HG02938 (cell line): ENCODE measurements around the gene FES.
"Not testable (repeated sequence)": the region's sequence is repeated elsewhere in the genome, so short reads cannot be mapped to it uniquely, and the experiment has no call there.

ENCODE experiments used
- ATAC-seq: cut with Tn5 transposase; IDR thresholded peaks from one replicate; pipeline ENCODE4 v1.9.1; 2021; ENCODE audit warnings: mild to moderate bottlenecking, moderate library complexity; ENCODE audit not compliant: unreplicated experiment

FES gene

DNA sequence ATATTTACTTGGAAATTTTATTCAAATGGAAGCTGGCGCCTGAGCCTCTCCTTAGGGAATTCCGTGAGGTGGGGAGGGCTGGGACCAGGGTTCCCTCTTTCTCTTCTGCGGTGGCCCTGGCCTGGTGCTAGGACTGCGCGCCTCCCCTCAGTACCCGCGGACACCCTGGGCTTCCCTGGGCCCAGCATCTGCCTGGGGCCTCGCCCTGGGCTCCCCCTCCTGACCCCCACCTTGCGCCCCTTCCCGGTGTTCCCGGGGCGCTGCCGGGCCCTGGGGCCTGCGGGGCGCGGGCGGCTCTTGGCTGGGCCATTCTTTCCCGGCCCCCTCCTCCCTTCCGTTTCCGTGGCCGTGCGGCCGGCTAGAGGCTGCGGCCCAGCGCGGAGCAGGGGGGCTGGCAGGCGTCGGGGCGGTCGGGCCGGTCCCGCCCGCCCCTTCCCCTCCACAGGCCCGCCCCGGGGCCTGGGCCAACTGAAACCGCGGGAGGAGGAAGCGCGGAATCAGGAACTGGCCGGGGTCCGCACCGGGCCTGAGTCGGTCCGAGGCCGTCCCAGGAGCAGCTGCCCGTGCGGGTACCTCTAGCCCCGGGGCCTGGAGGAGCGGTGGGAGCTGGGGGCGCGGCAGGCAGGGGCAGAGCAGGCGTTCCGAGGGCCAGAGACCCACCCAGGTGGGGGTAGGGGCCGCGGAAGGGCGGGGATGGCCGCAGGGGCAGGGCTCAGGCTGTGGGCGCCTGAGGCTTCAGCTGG lies at the start of gene FES:
Gene FES, plus strand, starts transcription at position 529 of the 743 bp plus-strand sequence. CDS start 542 bp downstream, outside the sequence.
- no peak for ATAC-seq

DNA sequence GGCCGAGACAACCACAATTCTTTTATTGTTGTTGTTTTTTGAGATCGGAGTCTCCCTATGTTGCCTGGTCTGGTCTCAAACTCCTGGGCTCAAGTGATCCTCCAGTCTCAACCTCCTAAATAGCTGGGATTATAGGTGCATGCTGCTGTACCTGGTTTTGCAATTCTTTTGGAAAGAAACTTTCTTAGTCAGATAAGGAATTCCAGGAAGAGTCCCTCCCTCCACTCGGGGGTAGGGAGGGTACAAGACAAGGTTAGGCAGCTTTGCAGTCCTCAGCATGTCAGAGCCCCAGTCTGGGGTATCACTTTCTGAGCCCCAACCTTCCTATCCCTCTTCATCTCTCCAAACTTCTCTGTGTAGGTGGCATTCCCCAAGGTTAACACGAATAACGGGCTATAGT lies 49.7 kb upstream of the FES start:
- no peak for ATAC-seq

DNA sequence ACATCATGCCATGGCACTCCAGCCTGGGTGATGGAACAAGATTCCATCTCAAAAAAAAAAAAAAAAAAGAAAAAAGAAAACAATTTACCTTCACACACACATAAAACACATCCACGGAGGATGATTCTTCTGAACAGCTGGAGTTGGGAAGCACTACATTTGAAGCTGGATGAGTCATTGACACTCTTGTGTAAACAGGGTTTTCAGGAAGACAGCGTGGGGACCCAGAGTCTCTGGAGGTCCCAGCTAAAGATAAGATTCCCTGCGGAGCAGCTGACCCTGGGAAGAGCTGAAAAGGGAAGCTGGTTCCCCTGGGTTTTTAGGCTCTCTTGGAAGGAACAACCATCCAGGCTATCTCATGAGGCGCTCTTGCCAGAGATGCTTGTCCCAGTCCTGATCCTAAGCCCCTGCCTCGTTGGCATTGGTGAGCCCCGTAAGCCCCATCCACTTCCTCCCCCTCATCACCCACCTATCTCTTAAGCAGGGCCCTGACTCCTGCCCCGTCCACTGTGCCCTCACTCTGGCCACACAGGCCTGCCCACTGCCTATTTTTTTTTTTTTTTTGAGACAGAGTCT lies 47.9 kb upstream of the FES start:
- no peak for ATAC-seq

DNA sequence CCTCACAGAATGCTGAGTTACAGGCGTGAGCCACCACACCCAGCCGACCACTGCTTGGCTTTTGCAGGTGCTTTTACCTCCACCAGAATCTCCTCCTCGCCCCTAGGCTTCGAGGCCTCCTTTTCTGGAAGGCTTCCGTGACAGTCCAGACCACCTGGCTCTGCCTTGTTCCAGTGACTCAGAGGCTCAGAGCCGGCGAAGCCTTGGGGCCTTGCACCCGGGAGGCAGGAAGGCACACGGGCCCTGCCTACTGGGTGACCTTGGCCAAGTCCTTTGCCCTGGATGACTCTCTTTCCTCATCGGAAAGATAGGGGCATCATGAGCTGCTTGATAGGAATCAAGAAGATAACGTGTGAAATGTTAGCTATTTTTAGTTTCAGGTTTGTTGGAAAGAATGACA lies 47.2 kb upstream of the FES start:
- ATAC-seq = no peak

DNA sequence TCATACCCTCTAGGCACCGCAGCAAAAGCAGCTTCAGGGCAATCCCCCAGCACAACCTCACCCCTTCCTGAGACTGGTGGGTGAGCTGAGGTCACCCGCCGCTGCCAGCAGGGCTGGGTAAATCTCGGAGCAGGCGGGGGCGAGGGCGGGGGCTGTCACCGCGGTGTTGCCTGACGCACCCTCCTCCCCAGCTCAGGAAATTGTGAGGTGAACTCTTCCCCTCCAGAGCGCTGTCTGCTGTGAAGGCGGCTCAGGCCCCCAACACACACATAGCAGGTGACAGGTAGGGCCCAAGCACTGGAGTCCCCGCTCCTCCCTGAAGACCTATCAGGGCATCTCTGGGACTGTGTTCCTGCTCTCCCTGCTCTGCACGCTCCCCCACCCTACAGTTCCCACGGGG lies 46.2 kb upstream of the FES start:
- ATAC-seq = no peak

DNA sequence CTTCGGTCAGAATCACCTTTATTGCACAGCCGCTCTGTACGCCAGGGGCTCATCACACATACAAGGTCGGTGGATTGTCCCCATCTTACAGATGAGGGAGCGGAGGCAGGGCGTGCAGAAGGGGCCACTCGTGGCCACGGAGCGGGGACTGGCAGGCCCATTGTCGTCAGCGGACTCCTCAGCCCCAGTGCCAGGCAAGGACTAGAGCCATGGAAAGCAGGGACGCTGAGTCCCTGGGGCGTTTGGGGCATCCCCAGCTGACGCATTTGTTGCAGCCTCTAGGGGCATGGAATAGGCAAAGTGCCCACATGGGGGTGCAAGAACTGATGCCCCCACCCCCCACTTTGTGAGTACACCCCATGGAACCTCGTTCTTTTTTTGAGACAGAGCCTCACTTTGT lies 45.8 kb upstream of the FES start:
- no peak for ATAC-seq

DNA sequence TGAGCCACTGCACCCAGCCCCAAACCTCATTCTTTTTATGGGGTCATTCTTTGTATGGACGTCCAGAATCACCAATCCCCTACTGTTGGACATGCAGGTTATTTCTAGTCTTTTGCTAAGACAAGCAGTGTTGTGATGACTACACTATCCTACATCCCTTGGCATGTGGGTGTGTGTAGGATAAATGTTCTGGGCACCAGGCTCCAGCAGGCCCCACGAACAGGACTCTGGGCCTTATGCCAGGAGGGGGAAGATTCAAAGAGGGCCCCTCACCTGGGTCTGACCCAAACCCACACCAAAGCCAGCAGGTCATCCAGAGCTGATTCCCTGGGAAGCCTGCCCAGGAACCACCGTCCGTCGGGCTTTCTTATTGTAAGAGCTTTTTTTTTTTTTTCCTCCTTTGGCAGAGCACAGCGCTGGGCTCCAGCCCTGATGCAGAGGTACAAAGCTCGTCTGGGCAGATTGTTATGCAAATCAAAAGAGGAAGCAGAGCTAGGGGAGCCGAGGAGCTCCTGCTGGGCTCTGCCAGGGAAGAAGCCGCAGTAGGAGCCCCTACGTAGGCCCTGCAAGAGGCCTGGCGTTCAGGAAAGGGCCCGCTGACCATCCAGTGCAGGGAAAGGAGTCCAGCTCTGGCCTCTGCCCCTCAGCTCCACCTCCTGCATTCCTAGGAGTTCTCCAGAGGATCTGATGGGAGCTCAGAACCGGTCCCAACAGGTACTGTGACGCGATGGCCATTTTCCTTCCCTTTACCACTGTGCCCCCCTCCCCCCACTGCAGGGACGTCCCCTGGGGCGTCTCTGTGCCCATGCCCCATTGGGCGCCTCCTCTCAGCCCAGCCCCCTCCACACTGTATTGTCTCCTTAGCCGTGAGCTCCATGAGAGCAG lies 44.9 kb upstream of the FES start:
- no peak for ATAC-seq

DNA sequence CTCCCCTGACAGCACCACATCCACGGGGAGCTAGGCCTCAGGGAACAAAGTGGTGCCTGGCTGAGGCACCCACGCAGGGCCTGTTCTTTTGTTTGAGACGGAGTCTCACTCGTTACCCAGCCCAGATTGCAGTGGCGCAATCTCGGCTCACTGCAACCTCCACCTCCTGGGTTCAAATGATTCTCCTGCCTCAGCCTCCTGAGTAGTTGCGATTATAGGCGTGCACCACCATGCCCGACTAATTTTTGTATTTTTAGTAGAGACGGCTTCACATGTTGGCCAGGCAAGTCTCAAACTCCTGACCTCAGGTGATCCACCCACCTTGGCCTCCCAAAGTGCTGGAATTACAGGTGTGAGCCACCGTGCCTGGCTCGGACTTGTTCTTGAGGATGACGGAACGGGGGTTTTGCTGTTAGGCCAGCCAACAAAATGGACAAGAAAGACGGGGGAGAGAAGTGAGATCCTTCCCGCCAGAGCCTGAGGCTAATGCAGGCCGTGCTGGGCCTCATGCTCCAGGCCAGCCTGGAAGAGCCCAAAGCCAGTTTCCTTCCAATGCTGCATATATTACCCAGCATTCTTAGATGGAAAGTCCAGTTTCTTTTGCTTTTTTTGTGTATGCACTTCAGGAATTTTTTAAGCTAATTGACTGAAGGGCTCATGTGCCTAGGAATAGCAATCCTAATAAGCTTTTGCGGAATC lies 44.0 kb upstream of the FES start:
- no peak for ATAC-seq

DNA sequence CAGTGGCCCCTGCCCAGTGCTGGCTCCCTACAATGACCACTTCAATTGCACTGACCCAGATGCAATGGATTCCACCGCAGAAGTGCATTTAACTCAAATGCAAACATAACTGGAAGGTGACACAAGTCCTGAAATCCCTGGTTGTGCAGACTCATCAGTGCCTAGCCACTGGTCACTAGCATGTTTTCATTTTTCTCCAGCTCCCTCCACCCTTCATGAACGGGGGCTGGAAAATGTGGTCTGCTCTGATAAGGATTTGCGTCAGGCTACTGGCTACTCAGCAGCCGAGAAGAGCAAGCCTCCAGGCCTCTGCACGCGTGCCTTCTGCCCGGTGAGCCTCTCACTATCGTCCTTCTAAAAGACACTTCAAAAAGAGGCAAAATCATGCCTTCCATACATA lies 43.4 kb upstream of the FES start:
- no peak for ATAC-seq

DNA sequence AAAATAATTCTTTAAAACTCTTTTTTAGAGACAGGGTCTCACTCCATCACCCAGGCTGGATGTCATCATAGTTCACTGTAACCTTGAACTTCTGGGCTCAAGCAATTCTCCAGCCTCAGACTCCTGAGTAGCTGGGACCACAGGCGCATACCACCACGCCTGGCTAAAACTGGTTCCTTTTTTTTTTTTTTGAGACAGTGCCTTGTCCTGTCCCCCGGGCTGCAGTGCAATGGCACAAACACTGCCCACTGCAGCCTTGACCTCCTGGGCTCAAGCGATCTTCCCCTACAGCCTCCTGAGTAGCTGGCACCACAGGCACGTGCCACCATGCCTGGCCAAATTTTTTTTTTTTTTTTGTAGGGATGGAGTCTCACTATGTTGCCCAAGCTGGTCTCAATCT lies 39.6 kb upstream of the FES start:
- no peak for ATAC-seq

DNA sequence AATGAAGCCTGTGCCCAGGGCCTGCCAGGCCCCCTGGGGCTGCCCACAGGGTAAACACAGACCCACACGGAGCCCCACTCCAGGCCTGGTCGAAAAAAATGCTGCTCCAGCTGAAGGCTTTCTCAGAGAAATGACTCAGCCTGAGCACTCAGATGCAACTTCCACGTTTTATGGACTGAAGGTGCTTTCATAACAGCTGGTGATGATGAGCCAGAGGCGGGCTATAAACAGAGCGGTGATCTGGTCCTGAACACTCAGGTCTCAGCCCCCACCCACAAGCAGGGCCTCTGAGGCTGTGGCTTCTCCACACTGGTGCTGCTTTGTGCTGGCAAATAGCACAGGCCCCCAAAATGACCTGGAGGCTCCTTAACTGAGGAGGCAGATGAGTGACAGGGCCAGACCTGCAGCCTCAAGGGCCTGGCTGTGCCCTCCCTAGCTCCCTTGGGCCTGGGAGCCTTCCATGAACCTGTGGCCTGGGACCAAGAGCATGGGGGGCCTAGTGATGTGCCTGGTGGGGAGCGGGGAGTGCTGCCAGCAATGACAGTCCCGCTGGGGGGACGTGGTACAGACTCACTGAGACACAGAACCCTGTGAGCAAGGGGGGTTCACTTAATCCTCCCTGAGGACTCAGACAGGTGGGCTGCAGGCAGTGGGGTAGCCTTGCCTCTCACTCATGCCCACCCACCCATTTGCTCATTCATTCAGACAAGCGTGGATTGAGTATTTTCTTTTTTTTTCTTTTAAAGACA lies 38.9 kb upstream of the FES start:
- ATAC-seq = peak; percentile 84

DNA sequence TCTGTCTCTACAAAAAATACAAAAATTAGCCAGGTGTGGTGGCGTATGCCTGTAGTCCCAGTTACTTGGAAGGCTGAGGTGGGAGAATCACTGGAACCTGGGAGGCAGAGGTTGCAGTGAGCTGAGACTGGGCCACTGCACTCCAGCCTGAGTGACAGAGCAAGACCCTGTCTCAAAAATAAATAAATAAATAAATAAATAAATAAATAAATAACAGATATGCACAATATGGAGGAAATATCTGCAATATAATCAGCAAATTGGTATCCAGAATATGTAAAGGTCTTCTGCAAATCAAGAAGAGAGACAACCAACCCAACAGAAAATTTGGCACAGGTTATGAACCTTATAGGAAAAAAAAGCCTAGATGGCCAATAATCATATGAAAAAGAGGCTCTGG lies 34.9 kb upstream of the FES start:
- ATAC-seq = not testable (repeated sequence)

DNA sequence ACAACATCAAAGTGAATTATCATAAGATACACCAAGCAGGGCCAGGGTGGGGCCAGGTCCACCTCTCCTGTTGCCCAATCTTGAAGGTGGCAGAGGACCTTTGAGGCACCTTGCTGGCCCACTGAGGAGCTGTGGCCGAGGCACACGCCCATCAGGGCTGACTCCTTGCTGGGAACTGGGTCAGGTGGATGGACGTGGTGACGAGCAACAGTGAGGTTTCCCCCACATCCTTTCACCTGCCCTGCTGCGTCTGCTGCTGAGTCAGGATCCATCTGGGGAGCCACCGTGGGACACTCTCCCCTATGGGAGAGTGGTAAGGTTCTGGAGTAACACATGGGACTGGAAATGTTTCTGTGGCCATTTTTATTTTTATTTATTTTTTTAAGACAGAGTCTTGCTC lies 33.2 kb upstream of the FES start:
- no peak for ATAC-seq

DNA sequence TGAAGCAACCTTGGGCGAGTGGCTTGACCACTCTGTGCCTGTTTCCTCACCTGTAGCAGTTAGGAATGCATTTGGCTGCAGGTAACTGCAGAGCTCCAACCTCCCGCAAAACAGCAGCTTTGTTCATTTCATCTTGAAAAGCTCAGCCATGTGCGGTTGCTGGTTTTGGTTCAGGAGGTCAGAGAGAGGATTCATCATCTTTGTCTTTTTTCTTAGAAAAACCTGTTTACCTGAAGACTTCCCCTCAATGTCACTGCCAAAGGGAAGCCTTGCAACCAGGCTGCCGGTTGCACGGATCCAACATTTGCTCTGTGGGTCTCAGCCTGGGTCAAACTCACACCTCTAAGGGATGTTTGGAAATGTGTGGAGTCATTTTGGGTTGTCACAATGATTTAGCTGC lies 32.4 kb upstream of the FES start:
- ATAC-seq = no peak

DNA sequence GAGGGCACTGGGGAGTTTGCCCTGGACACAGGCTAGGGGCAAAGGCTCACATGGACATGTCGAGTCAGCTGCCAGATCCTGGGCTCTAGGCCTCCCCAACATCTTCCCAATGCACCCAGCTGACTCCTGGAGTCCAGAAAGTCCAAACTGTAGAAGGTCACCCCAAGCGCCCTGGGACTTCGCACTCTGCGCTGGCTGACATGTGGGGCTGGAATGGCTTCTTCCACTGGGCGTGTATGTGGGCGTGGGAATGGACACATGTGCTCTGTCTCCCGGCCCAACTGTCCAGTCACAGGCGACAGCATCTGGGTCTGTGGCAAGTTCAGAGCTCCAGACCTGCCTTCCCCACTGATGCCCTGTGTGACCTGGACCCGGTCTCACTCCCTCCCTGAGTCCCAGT lies 29.2 kb upstream of the FES start:
- ATAC-seq = no peak

DNA sequence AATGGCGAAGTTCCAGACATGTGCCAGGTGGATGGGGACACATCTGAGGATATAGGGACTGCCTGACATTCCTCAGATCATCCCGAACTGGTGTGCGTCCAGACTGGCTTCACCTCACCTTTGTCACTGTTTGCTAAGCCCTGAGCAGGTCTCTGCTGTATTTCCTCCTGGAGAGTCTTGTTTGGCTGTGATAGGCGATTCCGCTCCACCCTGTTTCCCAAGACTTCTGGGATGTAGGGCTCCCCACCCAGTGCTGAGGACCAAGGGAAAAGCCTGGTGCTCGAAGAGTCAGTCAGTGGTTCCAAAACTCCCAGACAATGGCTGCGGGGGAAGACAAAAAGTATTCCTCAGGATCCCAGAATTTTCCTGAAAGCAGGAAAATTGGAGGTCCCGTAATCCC lies 27.0 kb upstream of the FES start:
- no peak for ATAC-seq

DNA sequence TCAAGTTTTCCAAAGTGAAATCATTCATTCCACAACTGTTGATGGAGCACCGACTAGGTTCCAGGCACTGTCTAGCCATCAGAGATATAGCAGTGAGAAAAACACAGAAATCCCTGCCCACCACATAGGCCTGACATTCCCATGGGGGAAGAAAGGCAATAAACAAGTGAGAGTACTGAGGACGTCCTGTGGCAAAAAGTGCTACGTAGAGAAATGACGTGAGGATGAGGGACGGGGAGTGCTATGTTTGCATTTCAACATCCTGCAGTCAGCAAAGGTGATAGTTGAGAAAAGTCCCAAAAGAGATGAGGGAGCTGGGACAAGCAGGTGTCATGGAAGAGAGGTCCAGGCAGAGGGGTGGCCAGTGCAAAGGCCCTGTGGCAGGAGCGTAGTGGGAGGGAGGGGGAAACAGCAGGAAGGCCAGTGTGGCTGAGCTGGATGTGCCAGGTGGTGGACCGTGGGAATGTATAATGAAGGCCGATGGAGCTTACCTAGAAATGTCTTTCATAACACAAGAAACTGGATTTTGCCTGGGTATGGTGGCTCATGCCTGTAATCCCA lies 26.3 kb upstream of the FES start:
- ATAC-seq = no peak

DNA sequence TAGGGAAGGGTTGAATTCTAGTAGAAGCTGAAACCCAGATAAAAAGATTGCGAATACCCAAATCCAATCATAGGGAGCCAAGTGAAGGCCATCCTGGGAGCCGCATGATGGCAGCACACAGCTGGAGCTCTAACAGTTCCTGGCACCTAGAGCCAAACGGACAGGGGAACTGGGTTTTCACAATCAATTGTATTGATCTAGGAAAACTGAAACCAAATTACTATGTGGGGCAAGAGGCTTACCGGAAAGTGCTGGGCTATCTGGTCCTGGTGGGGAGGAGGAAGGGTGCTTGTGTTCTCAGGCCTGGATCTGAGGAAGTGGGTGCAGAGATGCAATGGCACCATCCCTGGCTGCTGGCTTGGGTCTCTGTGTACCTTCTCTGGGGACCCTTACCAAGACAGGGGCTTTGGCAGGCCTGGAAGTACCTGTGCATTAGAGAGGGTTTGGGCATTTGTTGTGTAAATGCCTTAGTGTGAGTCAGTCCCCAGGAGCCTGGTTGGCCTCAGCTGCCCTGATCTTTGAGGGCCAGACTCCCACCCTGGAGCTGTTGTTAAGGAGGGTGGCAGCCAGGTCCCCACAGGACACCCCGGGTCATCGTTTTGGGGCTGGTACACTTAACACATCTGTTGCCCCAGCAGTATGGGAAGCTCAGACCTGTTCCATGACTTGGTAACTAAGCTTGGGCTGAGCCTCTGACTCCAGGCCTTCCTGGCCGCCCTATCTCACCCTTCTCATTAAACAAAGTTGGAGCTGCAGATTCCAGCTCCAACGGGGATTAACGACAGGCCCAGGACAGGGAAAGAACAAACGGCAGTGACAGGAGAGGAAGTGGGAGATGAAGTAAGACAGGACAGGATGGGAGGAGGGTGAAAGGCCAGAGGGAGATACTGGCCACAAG lies 24.8 kb upstream of the FES start:
- ATAC-seq = no peak

DNA sequence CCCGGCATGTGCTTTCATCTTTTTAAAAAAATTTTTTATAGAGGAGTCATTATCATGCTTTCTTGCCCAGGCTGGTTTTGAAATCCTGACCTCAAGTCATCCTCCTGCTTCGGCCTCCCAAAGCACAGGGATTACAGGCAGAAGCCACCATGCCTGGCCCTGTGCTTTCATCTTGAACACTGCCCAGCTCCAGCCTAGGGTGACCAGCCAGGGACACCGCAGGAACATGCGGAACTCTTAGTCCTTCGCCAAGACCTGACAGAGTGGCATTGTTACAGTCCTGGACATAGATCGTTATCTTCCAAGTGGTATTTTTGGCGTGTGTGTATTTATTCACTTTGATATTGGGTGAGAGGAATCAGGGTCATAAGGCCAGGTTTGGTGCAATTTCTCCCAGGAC lies 23.9 kb upstream of the FES start:
- ATAC-seq = no peak
